Loucy (cell line): ENCODE results near the gene SPOCK3.
"Not testable (repeated sequence)": the region's sequence is repeated elsewhere in the genome, so short reads cannot be mapped to it uniquely, and the experiment has no call there.

Source experiments
- EZH2phosphoT487 ChIP-seq: fragments of 200-600 bp; IDR thresholded peaks from 2 replicates; pipeline ENCODE4 v1.6.1; 2018; ENCODE audit warnings: antibody characterized with exemption, mild to moderate bottlenecking, moderate library complexity, borderline replicate concordance
- TF ChIP-seq, protein P1 (sequence below): fragments of 200-600 bp; sonication (generic); conservative IDR thresholded peaks from 2 replicates; pipeline ENCODE4 v1.5.1; 2014; ENCODE audit warnings: mild to moderate bottlenecking, antibody characterized with exemption, low read length

GRCh38 chr4:166739215-166739614 lies 495.1 kb downstream of the SPOCK3 start:
- TF ChIP-seq, protein P1, sequence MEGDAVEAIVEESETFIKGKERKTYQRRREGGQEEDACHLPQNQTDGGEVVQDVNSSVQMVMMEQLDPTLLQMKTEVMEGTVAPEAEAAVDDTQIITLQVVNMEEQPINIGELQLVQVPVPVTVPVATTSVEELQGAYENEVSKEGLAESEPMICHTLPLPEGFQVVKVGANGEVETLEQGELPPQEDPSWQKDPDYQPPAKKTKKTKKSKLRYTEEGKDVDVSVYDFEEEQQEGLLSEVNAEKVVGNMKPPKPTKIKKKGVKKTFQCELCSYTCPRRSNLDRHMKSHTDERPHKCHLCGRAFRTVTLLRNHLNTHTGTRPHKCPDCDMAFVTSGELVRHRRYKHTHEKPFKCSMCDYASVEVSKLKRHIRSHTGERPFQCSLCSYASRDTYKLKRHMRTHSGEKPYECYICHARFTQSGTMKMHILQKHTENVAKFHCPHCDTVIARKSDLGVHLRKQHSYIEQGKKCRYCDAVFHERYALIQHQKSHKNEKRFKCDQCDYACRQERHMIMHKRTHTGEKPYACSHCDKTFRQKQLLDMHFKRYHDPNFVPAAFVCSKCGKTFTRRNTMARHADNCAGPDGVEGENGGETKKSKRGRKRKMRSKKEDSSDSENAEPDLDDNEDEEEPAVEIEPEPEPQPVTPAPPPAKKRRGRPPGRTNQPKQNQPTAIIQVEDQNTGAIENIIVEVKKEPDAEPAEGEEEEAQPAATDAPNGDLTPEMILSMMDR, result not testable (repeated sequence)
- not testable (repeated sequence) for TF ChIP-seq EZH2phosphoT487
